Urothelium cell line (cell line): Measurements from ENCODE around the gene DGLUCY.
"Not testable (repeated sequence)": the region's sequence is repeated elsewhere in the genome, so short reads cannot be mapped to it uniquely, and the experiment has no call there.

Experiments
- DNase-seq: peaks from one replicate; pipeline ENCODE4 v3.0.0; 2011; ENCODE audit warnings: low spot score, mixed read lengths
- FAIRE-seq: peaks from 2 replicates; lab custom pipeline; 2011; peaks lifted over from hg19 to GRCh38; lab: Jason Lieb, UNC

DGLUCY gene

GRCh38 chr14:91108941-91109611, 4.8 kb upstream of the DGLUCY start:
- FAIRE-seq = no peak
- DNase-seq = no peak

DNA sequence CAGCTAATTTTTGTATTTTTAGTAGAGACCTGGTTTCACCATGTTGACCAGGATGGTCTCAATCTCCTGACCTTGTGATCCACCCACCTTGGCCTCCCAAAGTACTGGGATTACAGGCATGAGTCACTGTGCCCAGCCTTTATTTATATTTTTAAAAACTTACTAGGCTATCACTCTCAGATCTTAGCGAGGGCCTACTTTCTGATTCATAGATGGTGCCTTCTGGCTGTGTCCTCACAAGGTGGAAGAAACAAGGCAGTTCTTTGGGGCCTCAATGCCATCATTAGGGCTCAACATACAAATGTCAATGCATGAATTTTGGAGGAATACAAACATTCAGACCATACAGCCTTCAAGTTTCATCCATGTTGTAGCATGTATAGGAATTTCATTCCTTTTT, 2.4 kb upstream of the DGLUCY start:
- FAIRE-seq (no peak), DNase-seq (no peak)

DNA sequence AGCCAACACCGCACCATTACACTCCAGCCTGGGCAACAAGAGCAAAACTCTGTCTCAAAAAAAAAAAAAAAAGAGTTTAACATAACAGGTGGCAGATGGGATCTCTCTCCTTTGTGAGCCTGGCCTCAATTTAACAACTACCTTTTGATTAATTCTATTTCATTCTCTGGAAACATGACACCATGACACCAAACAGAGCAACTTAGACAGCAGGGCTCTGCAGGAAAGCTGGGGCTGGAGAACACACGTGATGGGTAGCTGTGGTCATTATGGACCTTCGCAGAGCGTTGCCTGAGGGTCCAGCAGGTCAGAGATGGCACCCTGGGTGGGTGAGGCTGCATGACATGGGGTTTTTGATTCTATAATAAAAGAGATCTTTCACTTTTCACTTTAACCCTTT, 1.7 kb upstream of the DGLUCY start:
- DNase-seq (no peak), FAIRE-seq (no peak)

GRCh38 chr14:91114079-91115065, 499 bp downstream of the DGLUCY start:
- FAIRE-seq (no peak), DNase-seq (peak; percentile 65)

- no peak for FAIRE-seq
- no peak for DNase-seq
These were observed 2.3 kb downstream of the DGLUCY start for GRCh38 chr14:91115986-91116770.

GRCh38 chr14:91116913-91117588, 3.2 kb downstream of the DGLUCY start:
- FAIRE-seq = no peak
- DNase-seq = no peak

GRCh38 chr14:91117960-91118359, 4.1 kb downstream of the DGLUCY start:
- DNase-seq (no peak), FAIRE-seq (no peak)

- DNase-seq (no peak), FAIRE-seq (no peak)
These were observed 4.7 kb downstream of the DGLUCY start for GRCh38 chr14:91118511-91119068.

GRCh38 chr14:91119556-91120311, 5.9 kb downstream of the DGLUCY start:
- FAIRE-seq (no peak), DNase-seq (no peak)

DNA sequence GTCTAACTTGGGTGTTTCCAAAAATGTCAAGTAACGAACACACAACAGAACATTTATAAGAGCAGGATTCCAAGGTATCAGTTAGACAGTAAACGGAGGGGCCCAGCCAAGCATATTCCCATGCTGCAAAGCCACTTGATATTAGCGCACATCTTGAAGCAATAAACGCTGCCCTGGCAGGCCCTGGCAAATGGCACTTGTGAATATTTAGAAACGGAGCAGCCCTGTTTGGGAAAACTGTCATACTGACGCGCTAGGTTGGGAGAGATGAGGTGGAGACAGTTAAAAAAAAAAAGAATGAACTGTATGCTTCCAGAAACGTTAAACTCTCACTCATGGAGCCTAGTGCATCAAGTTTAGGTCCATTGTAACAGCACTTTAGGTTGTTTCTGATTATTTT, 9.3 kb downstream of the DGLUCY start:
- DNase-seq (no peak), FAIRE-seq (no peak)

DNA sequence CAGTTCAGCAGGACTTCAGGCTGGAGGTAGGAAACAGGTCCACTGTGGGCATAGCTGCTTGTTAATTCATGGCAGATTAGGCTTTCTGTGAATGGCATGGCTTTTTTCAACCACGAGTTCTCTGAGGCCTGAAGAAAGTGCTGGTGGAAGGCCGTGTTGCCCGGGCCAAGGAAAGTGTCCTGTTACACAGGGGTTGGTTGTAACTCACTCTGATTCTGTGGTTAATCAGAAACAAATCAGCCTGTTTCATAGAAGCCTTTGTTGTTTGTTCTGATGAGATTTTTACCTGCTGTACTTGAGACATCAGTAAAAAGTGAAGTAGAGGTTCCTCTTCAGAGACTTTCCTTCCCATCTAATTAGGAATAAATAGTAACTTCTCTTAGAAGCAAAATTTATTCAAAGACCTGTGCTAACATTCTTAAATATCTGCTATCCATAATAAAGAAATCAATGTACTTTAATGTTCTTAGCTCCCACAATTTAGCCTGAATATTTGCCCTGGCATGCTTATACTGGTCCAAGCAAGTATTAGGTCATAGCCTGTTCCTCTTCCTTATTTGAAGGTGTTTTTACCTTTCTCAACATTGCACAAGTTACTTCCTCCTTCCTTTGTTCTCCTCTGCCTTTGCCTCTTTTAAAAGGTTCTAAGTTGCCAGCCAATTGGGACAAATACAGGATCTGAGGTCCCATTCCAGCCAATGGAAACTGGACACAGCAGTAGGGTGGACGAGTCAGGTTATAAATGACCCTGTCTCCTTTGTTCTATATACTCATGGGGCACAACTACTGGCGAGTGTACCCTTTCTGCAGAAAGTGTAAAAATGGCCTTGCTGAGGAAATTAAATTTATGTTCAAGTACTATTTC, 10.8 kb downstream of the DGLUCY start:
- DNase-seq, FAIRE-seq: not testable (repeated sequence)

DNA sequence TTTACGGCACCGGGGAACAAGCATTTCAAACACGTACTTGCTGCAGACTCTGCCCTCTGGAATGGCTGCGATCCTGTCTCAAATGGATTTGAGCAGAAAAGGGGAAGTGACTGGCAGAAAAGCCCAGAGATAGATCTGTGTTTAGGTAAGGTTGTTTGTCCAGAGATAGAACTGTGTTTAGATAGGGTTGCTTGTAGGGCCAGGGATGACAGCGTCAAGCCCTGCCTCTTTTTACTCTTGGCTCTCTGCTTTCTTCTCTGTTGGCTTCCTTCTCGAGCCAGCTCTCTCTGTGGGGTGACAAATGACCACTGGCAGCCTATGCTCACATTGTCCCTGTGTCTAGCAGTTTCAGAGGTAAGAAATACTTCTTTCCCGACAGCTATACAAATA, 11.4 kb downstream of the DGLUCY start:
- DNase-seq (no peak), FAIRE-seq (no peak)

DNA sequence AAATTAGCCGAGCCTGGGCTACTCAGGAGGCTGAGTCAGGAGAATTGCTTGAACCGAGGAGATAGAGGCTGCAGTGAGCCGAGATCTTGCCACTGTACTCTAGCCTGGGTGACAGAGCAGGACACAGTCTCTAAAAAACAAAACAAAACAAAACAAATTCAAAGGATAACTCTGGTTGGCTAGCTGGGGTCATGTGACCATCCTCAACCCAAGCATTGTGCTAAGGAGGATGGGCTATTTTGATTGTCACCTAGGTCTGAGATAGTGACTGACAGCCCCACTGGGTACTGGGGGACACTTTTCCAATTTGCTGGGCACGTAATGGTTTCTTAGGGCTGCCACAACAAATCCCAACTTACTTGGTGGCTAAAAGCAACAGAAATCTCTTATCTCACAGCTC, 11.9 kb downstream of the DGLUCY start:
- DNase-seq = no peak
- no peak for FAIRE-seq

DNA sequence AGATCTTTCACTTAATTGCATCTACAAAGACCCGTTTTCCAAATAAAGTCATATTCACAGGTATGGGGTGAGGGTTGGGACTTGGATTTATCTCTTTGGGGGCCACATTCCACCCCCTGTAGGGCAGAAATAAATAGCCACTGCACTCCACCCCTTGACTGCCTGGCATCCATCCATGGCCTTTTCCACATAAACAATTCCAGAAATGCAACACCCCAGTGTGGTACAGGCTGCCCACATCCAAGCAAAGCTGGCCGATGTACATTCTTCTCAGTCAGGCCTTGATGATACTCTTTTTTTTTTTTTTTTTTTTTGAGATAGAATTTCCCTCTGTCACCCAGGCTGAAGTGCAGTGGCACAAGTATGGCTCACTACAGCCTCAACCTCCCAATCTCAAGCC, 12.9 kb downstream of the DGLUCY start:
- DNase-seq (no peak), FAIRE-seq (no peak)

GRCh38 chr14:91127401-91127801, 13.5 kb downstream of the DGLUCY start:
- DNase-seq (no peak), FAIRE-seq (no peak)

DNA sequence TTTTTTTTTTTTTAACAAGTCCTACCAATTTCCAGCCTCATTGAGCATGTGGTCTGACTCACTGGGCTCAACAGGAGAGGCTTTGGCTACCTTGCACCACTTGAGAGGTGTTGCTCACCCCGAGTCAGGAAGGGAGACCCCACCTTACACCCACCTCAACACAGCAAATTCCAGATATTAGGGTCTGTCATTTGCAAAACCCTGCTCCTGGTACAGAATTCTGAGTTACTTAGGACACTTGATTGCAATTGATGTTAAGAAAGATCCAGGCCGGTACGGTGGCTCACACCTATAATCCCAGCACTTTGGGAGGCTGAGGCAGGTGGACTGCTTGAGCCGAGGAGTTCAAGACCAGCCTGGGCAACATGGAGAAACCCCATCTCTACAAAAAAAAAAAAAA, 14.1 kb downstream of the DGLUCY start:
- FAIRE-seq = no peak
- no peak for DNase-seq

GRCh38 chr14:91128699-91129098, 14.8 kb downstream of the DGLUCY start:
- FAIRE-seq = no peak

DNA sequence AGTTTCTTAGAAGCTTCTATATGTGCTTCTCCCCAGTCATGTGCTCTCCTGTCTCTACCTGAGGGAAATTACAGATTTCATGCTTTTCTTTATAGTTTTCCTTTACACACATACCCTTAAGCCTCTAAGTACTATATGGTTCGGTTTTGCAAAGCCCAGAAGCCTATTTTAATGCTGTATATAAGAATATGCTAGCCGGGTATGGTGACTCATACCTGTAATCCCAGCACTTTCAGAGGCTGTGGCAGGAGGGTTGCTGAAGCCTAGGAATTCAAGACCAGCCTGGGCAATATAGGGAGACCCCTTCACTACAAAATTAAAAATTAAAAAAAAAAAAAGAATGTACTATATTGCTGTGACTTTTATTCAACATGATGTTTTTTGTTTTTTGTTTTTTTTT, 15.4 kb downstream of the DGLUCY start:
- no peak for FAIRE-seq

More at GRCh38 chr14:91128699-91129098, 14.8 kb downstream of the DGLUCY start:
- no peak for DNase-seq

GRCh38 chr14:91135039-91135438, 21.2 kb downstream of the DGLUCY start:
- DNase-seq (no peak), FAIRE-seq (no peak)

More for the DNA sequence above, 15.4 kb downstream of the DGLUCY start:
- DNase-seq = no peak
